GM12801 (cell line): ENCODE results near the gene NUDT4.

Experiments
- TF ChIP-seq, protein P1 (sequence below): IDR thresholded peaks from one replicate; pipeline ENCODE4 v1.5.1; 2011; ENCODE audit warnings: control low read depth; ENCODE audit not compliant: insufficient read length; ENCODE audit errors: extremely low read depth

Gene NUDT4

DNA sequence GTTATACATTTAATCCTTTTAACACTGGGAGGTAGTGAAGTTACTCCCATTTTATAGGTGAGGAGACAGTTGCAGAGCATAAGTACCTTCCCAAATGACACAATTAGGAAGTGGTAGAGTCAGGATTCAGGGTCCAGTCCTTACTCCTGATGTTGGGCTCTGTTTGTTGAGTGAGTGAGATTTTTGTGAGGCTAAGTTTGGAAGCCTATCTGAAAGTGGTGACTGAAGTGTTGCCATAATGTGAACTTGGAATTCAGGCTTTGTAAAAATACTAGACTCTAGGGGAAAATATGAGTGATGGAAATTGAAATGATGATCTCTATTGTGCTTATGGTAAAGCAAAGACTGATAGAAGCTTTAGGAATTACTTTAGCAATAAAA is 2.2 kb downstream of the NUDT4 start:
- TF ChIP-seq, protein P1, sequence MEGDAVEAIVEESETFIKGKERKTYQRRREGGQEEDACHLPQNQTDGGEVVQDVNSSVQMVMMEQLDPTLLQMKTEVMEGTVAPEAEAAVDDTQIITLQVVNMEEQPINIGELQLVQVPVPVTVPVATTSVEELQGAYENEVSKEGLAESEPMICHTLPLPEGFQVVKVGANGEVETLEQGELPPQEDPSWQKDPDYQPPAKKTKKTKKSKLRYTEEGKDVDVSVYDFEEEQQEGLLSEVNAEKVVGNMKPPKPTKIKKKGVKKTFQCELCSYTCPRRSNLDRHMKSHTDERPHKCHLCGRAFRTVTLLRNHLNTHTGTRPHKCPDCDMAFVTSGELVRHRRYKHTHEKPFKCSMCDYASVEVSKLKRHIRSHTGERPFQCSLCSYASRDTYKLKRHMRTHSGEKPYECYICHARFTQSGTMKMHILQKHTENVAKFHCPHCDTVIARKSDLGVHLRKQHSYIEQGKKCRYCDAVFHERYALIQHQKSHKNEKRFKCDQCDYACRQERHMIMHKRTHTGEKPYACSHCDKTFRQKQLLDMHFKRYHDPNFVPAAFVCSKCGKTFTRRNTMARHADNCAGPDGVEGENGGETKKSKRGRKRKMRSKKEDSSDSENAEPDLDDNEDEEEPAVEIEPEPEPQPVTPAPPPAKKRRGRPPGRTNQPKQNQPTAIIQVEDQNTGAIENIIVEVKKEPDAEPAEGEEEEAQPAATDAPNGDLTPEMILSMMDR, result no peak

DNA sequence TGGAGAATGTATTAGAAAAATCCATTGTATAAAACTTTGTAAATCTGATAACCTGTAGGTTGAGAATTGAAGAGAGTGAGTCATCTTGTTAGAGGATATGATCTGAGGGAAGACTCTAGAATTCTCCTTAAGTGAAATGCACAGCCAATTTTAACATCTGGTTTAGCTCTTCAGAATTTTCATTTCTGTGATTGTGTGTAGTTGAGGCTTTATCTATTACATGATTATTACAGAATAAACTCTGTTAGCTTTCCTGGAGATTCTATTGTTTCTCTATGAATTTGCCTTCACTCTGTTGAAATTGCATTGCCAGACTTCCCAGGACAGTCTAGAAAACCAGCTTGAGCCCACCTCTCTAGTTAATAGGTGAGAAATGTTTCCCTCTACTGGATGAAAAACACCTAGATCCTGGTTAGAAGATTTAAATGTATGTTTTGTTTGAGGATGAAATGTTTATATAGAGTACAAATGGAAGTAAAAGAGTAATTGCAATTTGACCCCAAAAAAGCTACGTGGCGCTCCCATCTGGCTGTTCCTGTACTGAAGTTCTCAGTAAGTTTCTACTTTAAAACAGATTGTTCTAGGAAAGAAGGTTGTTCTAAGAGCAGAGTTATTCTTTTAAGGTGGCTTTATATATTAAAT is 2.9 kb downstream of the NUDT4 start:
- TF ChIP-seq, protein P1, result no peak

DNA sequence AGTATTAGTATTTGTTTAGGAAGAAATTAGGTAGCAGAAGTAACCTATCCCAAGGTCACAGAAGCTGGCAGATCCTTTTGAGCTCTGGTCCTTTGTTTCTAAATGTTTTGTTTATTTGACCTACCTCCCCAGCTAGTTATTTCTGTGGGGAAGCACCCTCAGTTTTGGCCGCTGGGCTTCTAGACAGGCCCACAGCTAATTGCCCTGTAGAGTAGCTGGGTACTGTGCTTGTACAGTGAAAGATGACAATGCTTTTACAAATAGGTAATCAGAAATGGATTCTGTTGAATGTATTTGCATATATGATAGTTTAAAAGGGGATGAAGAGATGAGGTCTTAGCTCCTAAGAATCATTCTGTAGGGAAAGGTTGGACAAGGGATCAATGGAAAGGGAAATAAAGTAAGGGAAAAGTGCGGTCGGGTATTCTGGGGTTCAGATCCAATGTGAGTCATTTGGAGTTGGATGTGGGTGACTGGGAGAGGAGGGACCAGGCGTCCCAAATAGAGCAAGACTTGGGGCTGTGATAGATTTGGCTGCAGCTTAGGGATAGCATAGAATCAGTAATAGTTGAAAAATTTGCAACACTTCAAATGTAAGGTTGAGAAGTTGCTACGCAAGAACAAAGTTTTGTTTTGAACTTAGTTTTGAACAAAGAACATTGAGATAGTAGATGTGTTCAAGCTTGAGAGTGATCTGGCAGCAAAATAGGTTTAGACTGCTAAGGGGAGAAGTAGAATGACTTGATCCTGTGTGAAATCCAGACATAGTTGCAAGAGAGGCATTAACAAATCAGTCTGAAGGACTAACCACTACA is 3.6 kb downstream of the NUDT4 start:
- TF ChIP-seq, protein P1, result no peak

DNA sequence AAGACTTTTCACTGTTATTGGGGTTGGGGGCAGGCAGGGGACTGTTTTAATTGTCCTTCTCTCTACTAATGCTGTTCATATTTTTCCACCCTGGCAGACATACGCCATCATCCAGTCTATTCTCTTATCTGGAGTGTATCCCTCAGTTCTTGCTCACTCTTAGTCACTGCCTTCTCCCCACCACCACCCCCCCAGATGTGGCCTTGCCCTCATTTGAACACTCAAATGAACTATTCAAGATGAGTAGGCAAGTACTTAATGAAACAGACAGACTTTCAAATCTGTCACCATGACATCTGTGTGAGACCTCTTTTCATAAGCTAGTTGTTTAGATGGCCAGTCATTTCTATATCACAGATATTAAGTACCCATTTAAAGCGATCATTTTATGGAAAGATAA is 10.1 kb downstream of the NUDT4 start:
- TF ChIP-seq, protein P1, result no peak

DNA sequence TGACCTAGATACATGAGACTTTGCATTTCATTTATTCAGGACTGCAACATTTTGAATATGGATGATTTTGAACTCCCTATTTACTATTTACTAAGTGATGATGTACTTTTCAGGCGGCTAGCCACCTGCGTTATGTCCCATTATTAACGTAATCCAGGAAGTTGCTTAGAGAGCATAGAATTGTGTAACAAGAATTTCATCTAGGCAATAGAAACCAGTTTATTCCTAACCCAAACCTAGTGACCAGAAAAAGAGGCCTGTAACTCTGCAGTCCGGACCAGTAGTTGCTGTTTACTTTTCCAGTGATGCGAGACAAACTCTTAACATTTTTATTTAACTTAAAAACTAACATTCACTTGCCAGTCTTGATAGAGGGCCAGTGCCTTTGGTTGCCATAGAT is 12.3 kb downstream of the NUDT4 start:
- TF ChIP-seq, protein P1, result no peak

DNA sequence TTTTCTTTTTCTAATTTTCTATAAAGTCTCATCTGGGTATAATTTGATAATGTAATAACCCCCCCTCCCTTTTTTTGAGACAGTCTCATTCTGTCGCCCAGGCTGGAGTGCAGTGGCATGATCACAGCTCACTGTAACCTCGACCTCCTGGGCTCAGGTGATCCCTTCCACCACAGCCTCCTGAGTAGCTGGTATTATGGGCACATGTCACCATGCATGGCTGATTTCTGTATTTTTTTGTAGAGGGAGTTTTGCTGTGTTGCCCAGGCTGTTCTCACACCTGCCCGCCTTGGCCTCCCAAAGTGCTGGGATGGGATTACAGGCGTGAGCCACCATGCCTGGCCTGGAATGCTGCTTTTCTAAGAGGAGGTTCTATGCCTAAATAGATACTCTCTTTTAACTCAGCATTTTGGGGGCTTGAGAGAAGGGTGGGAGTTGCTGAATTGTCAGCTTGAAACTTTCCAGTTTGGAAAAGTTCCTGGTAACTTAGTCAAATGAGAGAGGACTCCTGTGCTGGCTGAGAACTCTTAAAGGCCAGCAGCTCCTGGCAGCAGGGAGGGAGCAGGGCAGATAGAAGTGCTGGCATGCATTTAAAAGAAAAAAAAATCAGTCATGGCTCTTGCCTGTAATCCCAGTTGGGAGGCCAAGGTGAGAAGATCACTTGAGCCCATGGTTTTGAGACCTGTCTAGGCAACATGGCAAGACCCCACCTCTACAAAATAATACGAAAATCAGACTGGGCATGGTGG is 13.0 kb downstream of the NUDT4 start:
- TF ChIP-seq, protein P1, result no peak

DNA sequence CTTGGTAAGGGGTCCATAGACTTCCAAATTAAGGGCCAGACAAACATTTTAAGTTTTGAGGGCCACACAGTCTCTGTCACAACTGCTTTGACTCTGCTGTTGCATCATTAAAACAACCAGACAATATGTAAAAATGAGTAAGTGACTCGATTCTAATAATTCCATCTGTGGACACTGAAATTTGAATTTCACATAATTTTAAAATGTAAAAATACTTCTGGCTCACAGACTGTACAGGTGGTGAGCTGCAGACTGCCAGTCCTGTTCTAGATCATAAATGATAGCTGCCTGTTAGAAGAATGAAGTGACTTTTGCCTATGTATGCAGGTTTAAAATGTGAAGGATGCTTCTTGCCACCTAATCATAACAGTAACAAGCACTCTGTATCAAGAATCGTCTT is 15.7 kb downstream of the NUDT4 start:
- TF ChIP-seq, protein P1, result no peak
